ENCODE measurements around the gene MFAP3L. TPM values are rescaled to one million over a fixed set of nuclear protein-coding genes. Genes with fewer than 3 reads are reported as not detected.

The MFAP3L gene
- total RNA-seq (10 to 100 TPM in 1 of 4 donors, 1 to 10 TPM in 3; 4.9 to 14.7 (median 5.8) TPM), polyA plus RNA-seq (1 to 10 TPM in 2 of 3 donors, under 1 TPM in 1; 0.60 to 1.4 (median 1.1) TPM)

- Histone ChIP-seq H3K9me3 (no peaks in the 10 kb centered on the region), H3K4me1 (peaks cover 4 to 11% (median 9%) of the 10 kb centered on the region in 4 donors), H3K4me3 (peak within 1 kb of the TSS; percentile 63 to 88 (median 80)), H3K36me3 (no peaks in the 10 kb centered on the region), H3K27me3 (no peaks in the 10 kb centered on the region), H3K27ac (peak within 1 kb of the TSS; percentile 91 to 93 (median 93))
- TF ChIP-seq POLR2AphosphoS5 (IDR thresholded peaks at IDR 0.05) (peak; percentile 47 to 87 (median 74)), EP300 (IDR thresholded peaks at IDR 0.05) (no peak), POLR2A (IDR thresholded peaks at IDR 0.05) (peak in 1 of 2 donors; percentile 23)
- 0% methylated on average over 86 of the region's 86 CpGs for WGBS, 2 donors
- intact Hi-C loops (cut with DNase I) = loop anchor here (2.0 to 5.0 kb wide), 2 partner anchors 270 to 414 kb away; partner anchors contain the start of genes HPF1 and NEK1
- DNase-seq = peak; percentile 92
Measured at GRCh38 chr4:170026253-170027021, at the start of gene MFAP3L. Gene MFAP3L, minus strand, starts transcription at chr4:170026395. Its CDS starts 20,518 bp downstream, at chr4:170005877.

GRCh38 chr4:170071196-170071595 lies 45.0 kb upstream of the MFAP3L start:
- Histone ChIP-seq H3K36me3 (peaks cover 0 to 55% (median 0%) of the 10 kb centered on the region in 4 donors), H3K27ac (no peak overlapping the region), H3K4me1 (no peaks in the 10 kb centered on the region), H3K27me3 (no peaks in the 10 kb centered on the region), H3K9me3 (no peaks in the 10 kb centered on the region), H3K4me3 (no peak overlapping the region)
- DNase-seq = no peak
- WGBS, 2 donors = 93 to 95% methylated on average over 6 of the region's 6 CpGs
- TF ChIP-seq POLR2A (IDR thresholded peaks at IDR 0.05) = no peak
- intact Hi-C loops (cut with DNase I) = no loop called here

GRCh38 chr4:170068438-170069128 lies 42.4 kb upstream of the MFAP3L start:
- H3K9me3 ChIP-seq = no peaks in the 10 kb centered on the region
- no peak for DNase-seq
- no peaks in the 10 kb centered on the region for H3K27me3 ChIP-seq
- WGBS, 2 donors = 92 to 93% methylated on average over 8 of the region's 8 CpGs
- peaks cover 0 to 77% (median 0%) of the 10 kb centered on the region in 4 donors for H3K36me3 ChIP-seq
- no peak overlapping the region for H3K27ac ChIP-seq
- intact Hi-C loops (cut with DNase I) = no loop called here
- H3K4me1 ChIP-seq = no peaks in the 10 kb centered on the region
- TF ChIP-seq POLR2A (IDR thresholded peaks at IDR 0.05) (no peak), EP300 (IDR thresholded peaks at IDR 0.05) (no peak), POLR2AphosphoS5 (IDR thresholded peaks at IDR 0.05) (no peak), CTCF (IDR thresholded peaks at IDR 0.05) (no peak)
- no peak overlapping the region for H3K4me3 ChIP-seq

GRCh38 chr4:170059421-170059820 lies 33.2 kb upstream of the MFAP3L start:
- Histone ChIP-seq H3K4me1 (no peaks in the 10 kb centered on the region), H3K9me3 (no peaks in the 10 kb centered on the region), H3K27me3 (no peaks in the 10 kb centered on the region), H3K27ac (no peak overlapping the region), H3K36me3 (peaks cover 0 to 60% (median 0%) of the 10 kb centered on the region in 4 donors), H3K4me3 (no peak overlapping the region)
- no peak for DNase-seq
- no peak for TF ChIP-seq CTCF (IDR thresholded peaks at IDR 0.05)
- no peak for TF ChIP-seq POLR2AphosphoS5 (IDR thresholded peaks at IDR 0.05)
- TF ChIP-seq EP300 (IDR thresholded peaks at IDR 0.05) = no peak
- TF ChIP-seq POLR2A (IDR thresholded peaks at IDR 0.05) = no peak
- 89 to 92% methylated on average over 4 of the region's 4 CpGs for WGBS, 2 donors
- intact Hi-C loops (cut with DNase I) = no loop called here

- Histone ChIP-seq H3K27ac (no peak overlapping the region), H3K9me3 (no peaks in the 10 kb centered on the region), H3K36me3 (peaks cover 0 to 56% (median 0%) of the 10 kb centered on the region in 4 donors), H3K27me3 (no peaks in the 10 kb centered on the region), H3K4me3 (no peak overlapping the region), H3K4me1 (no peaks in the 10 kb centered on the region)
- TF ChIP-seq EP300 (IDR thresholded peaks at IDR 0.05) (no peak), CTCF (IDR thresholded peaks at IDR 0.05) (no peak), POLR2A (IDR thresholded peaks at IDR 0.05) (no peak)
- 84 to 85% methylated on average over 2 of the region's 2 CpGs for WGBS, 2 donors
- DNase-seq = no peak
- intact Hi-C loops (cut with DNase I) = no loop called here
Measured at GRCh38 chr4:170058826-170059225, 32.6 kb upstream of the MFAP3L start.
